K562 (cell line): Measurements from ENCODE around the gene WDR55. TPM values are rescaled to one million over a fixed set of nuclear protein-coding genes. Genes with fewer than 3 reads are reported as not detected.

ENCODE experiments used
- CHD7 ChIP-seq: fragments of 200-600 bp; sonication (generic); IDR thresholded peaks from one replicate; pipeline ENCODE4 v1.6.1; 2012; ENCODE audit warnings: mild to moderate bottlenecking, low read depth, low read length, inconsistent platforms
- CREB3 ChIP-seq: fragments of 450-650 bp; conservative IDR thresholded peaks from 2 replicates; pipeline ENCODE4 v1.6.1; 2016; ENCODE audit warnings: missing genetic modification characterization, low read depth, mild to moderate bottlenecking, missing compliant biosample characterization, moderate library complexity
- MBD1 ChIP-seq: fragments of 250-450 bp; sonication (Bioruptor Pico); IDR thresholded peaks from 2 replicates; pipeline ENCODE4 v1.8.0; 2022; ENCODE audit warnings: inconsistent platforms
- polyA plus RNA-seq, 8 experiments: library from polyadenylated mRNA; depleted of rRNA in 4 of 8; stranded (reverse) in 5 of 8; unstranded in 3 of 8; fragments of >200 nt; fragmentation: Nextera tagmentation in 2 of 8; fragmentation: Illumina TruSeq in 1 of 8; extraction: Ambion mirVana in 2 of 8; extraction: Trizol in 1 of 8; gene quantifications; 2 replicates each; pipeline versions ENCODE4 v1.2.1 to v1.2.3, GENCODE V29; 2011 to 2014; ENCODE audit warnings: inconsistent platforms in 1 of 8, missing spikeins in 1 of 8
- total RNA-seq, 7 experiments: library from RNA; depleted of rRNA in 6 of 7; stranded (reverse); fragments of >200 nt in 6 of 7; fragmentation: Illumina TruSeq in 2 of 7; extraction: Trizol in 2 of 7; gene quantifications; 2 replicates each; pipeline versions ENCODE4 v1.2.1 to v1.2.3, GENCODE V29; 2011 to 2021; ENCODE audit warnings: low replicate concordance in 1 of 7

Gene WDR55
- total and polyA plus RNA-seq, 9 of the 15 experiments (the other 6 are each of a cell fraction or from before 2014, with no cell fraction given): 5.2 to 45.0 (median 29.3) TPM

- no peak for TF ChIP-seq CHD7
- TF ChIP-seq MBD1: 0 out of 2 replicates have a peak, but pooled peaks have one; percentile 68
- TF ChIP-seq CREB3 (tag): no peak
Observed at GRCh38 chr5:140664030-140664358, 710 bp upstream of the WDR55 start (continued).
